HUES6 (cell line): ENCODE measurements around the gene LSM3.

Experiments
- H3K27ac ChIP-seq: 2 replicates; pipeline ENCODE4 v1.7.0; 2013; ENCODE audit warnings: low read depth, mild to moderate bottlenecking, low read length, inconsistent platforms
- H3K27me3 ChIP-seq: 2 replicates; pipeline ENCODE4 v1.6.1; 2013; ENCODE audit warnings: low read length; ENCODE audit not compliant: control insufficient read depth, insufficient read depth
- H3K36me3 ChIP-seq: 2 replicates; pipeline ENCODE4 v1.6.1; 2013; ENCODE audit warnings: low read length; ENCODE audit not compliant: control insufficient read depth, insufficient read depth
- H3K4me1 ChIP-seq: 2 replicates; pipeline ENCODE4 v1.6.1; 2013; ENCODE audit warnings: low read length; ENCODE audit not compliant: control insufficient read depth, insufficient read depth
- H3K4me3 ChIP-seq: 2 replicates; pipeline ENCODE4 v1.5.1; 2013; ENCODE audit warnings: low read depth, low read length
- H3K9ac ChIP-seq: one replicate; pipeline ENCODE4 v1.6.1; 2013; ENCODE audit warnings: mild to moderate bottlenecking, low read length
- H3K9me3 ChIP-seq: 2 replicates; pipeline ENCODE4 v1.6.1; 2013; ENCODE audit warnings: low read depth, low read length; ENCODE audit not compliant: control insufficient read depth, insufficient read depth

The LSM3 gene

GRCh38 chr3:14137004-14137403 is 41.6 kb upstream of the LSM3 start:
- Histone ChIP-seq H3K36me3 (peaks cover 98% of the 10 kb centered on the region), H3K27ac (no peak overlapping the region), H3K9me3 (no peaks in the 10 kb centered on the region), H3K4me1 (peaks cover under 1% of the 10 kb centered on the region; the same call in 1 of the 2 replicates), H3K9ac (no peak overlapping the region), H3K4me3 (no peak overlapping the region), H3K27me3 (no peaks in the 10 kb centered on the region)

GRCh38 chr3:14137445-14137844 is 41.2 kb upstream of the LSM3 start:
- H3K4me3 ChIP-seq: no peak overlapping the region
- H3K9me3 ChIP-seq: no peaks in the 10 kb centered on the region
- H3K36me3 ChIP-seq: peaks cover 96% of the 10 kb centered on the region
- H3K27me3 ChIP-seq: no peaks in the 10 kb centered on the region
- no peak overlapping the region for H3K27ac ChIP-seq
- no peak overlapping the region for H3K9ac ChIP-seq
- peaks cover 5% of the 10 kb centered on the region; the same call in 1 of the 2 replicates for H3K4me1 ChIP-seq

- H3K9me3 ChIP-seq: no peaks in the 10 kb centered on the region
- H3K9ac ChIP-seq: no peak overlapping the region
- no peaks in the 10 kb centered on the region for H3K27me3 ChIP-seq
- peaks cover 13% of the 10 kb centered on the region; the same call in 1 of the 2 replicates for H3K4me1 ChIP-seq
- H3K4me3 ChIP-seq: no peak overlapping the region
- H3K36me3 ChIP-seq: peaks cover 90% of the 10 kb centered on the region
- H3K27ac ChIP-seq: no peak overlapping the region
These were observed 40.3 kb upstream of the LSM3 start for GRCh38 chr3:14138109-14138877.

GRCh38 chr3:14138878-14139655 is 39.5 kb upstream of the LSM3 start:
- H3K9me3 ChIP-seq: no peaks in the 10 kb centered on the region
- no peak overlapping the region for H3K27ac ChIP-seq
- peaks cover 83% of the 10 kb centered on the region for H3K36me3 ChIP-seq
- no peaks in the 10 kb centered on the region for H3K27me3 ChIP-seq
- H3K4me3 ChIP-seq: no peak overlapping the region
- peaks cover 21% of the 10 kb centered on the region for H3K4me1 ChIP-seq
- no peak overlapping the region for H3K9ac ChIP-seq

GRCh38 chr3:14139771-14140170 is 38.8 kb upstream of the LSM3 start:
- H3K36me3 ChIP-seq: peaks cover 76% of the 10 kb centered on the region
- no peaks in the 10 kb centered on the region for H3K27me3 ChIP-seq
- peaks cover 27% of the 10 kb centered on the region for H3K4me1 ChIP-seq
- H3K4me3 ChIP-seq: no peak overlapping the region
- no peak overlapping the region for H3K9ac ChIP-seq
- peak overlapping the region; percentile 35; the same call in 1 of the 2 replicates for H3K27ac ChIP-seq
- no peaks in the 10 kb centered on the region for H3K9me3 ChIP-seq

GRCh38 chr3:14140668-14141067 is 37.9 kb upstream of the LSM3 start:
- no peaks in the 10 kb centered on the region for H3K9me3 ChIP-seq
- H3K36me3 ChIP-seq: peaks cover 73% of the 10 kb centered on the region
- peaks cover 34% of the 10 kb centered on the region for H3K4me1 ChIP-seq
- no peak overlapping the region for H3K9ac ChIP-seq
- H3K27me3 ChIP-seq: no peaks in the 10 kb centered on the region
- no peak overlapping the region for H3K4me3 ChIP-seq
- no peak overlapping the region; the same call in 1 of the 2 replicates for H3K27ac ChIP-seq

GRCh38 chr3:14141144-14141543 is 37.5 kb upstream of the LSM3 start:
- Histone ChIP-seq H3K4me1 (peaks cover 34% of the 10 kb centered on the region), H3K36me3 (peaks cover 73% of the 10 kb centered on the region), H3K9me3 (no peaks in the 10 kb centered on the region), H3K27me3 (no peaks in the 10 kb centered on the region), H3K9ac (no peak overlapping the region), H3K4me3 (no peak overlapping the region), H3K27ac (no peak overlapping the region)

GRCh38 chr3:14141602-14142341 is 36.8 kb upstream of the LSM3 start:
- peaks cover 73% of the 10 kb centered on the region for H3K36me3 ChIP-seq
- peaks cover 34% of the 10 kb centered on the region for H3K4me1 ChIP-seq
- H3K27me3 ChIP-seq: no peaks in the 10 kb centered on the region
- H3K9ac ChIP-seq: no peak overlapping the region
- H3K9me3 ChIP-seq: no peaks in the 10 kb centered on the region
- no peak overlapping the region for H3K4me3 ChIP-seq
- H3K27ac ChIP-seq: no peak overlapping the region

GRCh38 chr3:14142567-14143270 is 35.9 kb upstream of the LSM3 start:
- H3K36me3 ChIP-seq: peaks cover 73% of the 10 kb centered on the region
- H3K4me1 ChIP-seq: peaks cover 35% of the 10 kb centered on the region
- H3K9ac ChIP-seq: no peak overlapping the region
- peak overlapping the region; percentile 17; the same call in 1 of the 2 replicates for H3K27ac ChIP-seq
- H3K4me3 ChIP-seq: no peak overlapping the region
- H3K27me3 ChIP-seq: no peaks in the 10 kb centered on the region
- H3K9me3 ChIP-seq: no peaks in the 10 kb centered on the region
